CD4-positive, alpha-beta T cell (primary cell): ENCODE measurements around the gene TENM4. TPM values are rescaled to one million over a fixed set of nuclear protein-coding genes. Genes with fewer than 3 reads are reported as not detected.

Source experiments
- ATAC-seq: fragments of 200-7000 bp; cut with Tn5 transposase; one replicate; pipeline ENCODE4 v1.10.0; 2022; ENCODE audit warnings: mild to moderate bottlenecking; ENCODE audit not compliant: poor library complexity
- CTCF ChIA-PET: fragments of 350-600 bp; sonication (Branson Sonifier 250); formaldehyde crosslinking; loops from one replicate; lab custom pipeline; 2021; ENCODE audit warnings: antibody characterized with exemption, inconsistent platforms; lab: Charles Lee
- POLR2A ChIA-PET: fragments of 350-600 bp; sonication (Branson Sonifier 250); formaldehyde crosslinking; loops from one replicate; lab custom pipeline; 2021; ENCODE audit warnings: antibody characterized with exemption, inconsistent platforms; lab: Charles Lee
- DNase-seq, 14 experiments: peaks; one replicate each; pipeline ENCODE4 v3.0.0-alpha.2; 2013 to 2020; ENCODE audit warnings: mixed read lengths in 2 of 14
- H3K27ac ChIP-seq, 2 donors: one replicate each; pipeline versions ENCODE4 v1.5.1 to v1.7.0; 2013; ENCODE audit warnings: low read length in 2 of 2, low read depth in 1 of 2, mild to moderate bottlenecking in 1 of 2
- H3K27me3 ChIP-seq, 2 experiments: 1 replicate in 1 of 2; 2 replicates in 1 of 2; pipeline versions ENCODE4 v1.6.1 to v1.7.0; 2013; ENCODE audit warnings: low read length in 2 of 2, control low read depth in 1 of 2, mild to moderate bottlenecking in 1 of 2, moderate library complexity in 1 of 2; ENCODE audit not compliant: insufficient read depth in 2 of 2, control insufficient read depth in 1 of 2
- H3K36me3 ChIP-seq: one replicate; pipeline ENCODE4 v1.6.1; 2013; ENCODE audit warnings: low read length, control low read depth; ENCODE audit not compliant: insufficient read depth
- H3K4me1 ChIP-seq: one replicate; pipeline ENCODE4 v1.6.1; 2013; ENCODE audit warnings: low read length, control low read depth; ENCODE audit not compliant: insufficient read depth
- H3K4me3 ChIP-seq: one replicate; pipeline ENCODE4 v1.5.1; 2013; ENCODE audit warnings: mild to moderate bottlenecking, low read length, moderate library complexity
- H3K9me3 ChIP-seq, 2 experiments: 1 replicate in 1 of 2; 2 replicates in 1 of 2; pipeline versions ENCODE4 v1.6.1 to v1.7.0; 2013; ENCODE audit warnings: low read length in 2 of 2, mild to moderate bottlenecking in 2 of 2, control low read depth in 1 of 2, moderate library complexity in 1 of 2; ENCODE audit not compliant: control insufficient read depth in 1 of 2, insufficient read depth in 1 of 2
- H3K27ac Mint-ChIP-seq: one replicate; pipeline ENCODE4 v1.8.0; 2020; ENCODE audit warnings: mixed read lengths
- H3K27me3 Mint-ChIP-seq: one replicate; pipeline ENCODE4 v1.8.0; 2021; ENCODE audit warnings: mixed read lengths
- H3K36me3 Mint-ChIP-seq: one replicate; pipeline ENCODE4 v1.8.0; 2021; ENCODE audit warnings: low read depth, mixed read lengths
- H3K4me1 Mint-ChIP-seq: one replicate; pipeline ENCODE4 v1.8.0; 2021; ENCODE audit warnings: low read depth, mixed read lengths
- H3K4me3 Mint-ChIP-seq: one replicate; pipeline ENCODE4 v1.8.0; 2020; ENCODE audit warnings: mild to moderate bottlenecking, mixed read lengths
- H3K9me3 Mint-ChIP-seq: one replicate; pipeline ENCODE4 v1.8.0; 2020; ENCODE audit warnings: mixed read lengths
- intact Hi-C, 2 experiments: fragments of 100-400 bp; cut with DNase I in 1 of 2; cut with micrococcal nuclease in 1 of 2; formaldehyde crosslinking; loops; one replicate each; pipeline versions ENCODE4 v1.15.1 to v1.9.0; 2023 to 2025; cut with DNase I, micrococcal nuclease
- total RNA-seq, 174 experiments: library from RNA in 2 of 174; stranded (reverse) in 2 of 174; gene quantifications; one replicate each; pipeline ENCODE4 v1.2.3 and lab custom pipeline; 2021 to 2026
- TF ChIP-seq, protein P1 (sequence below): fragments of 200-600 bp; IDR thresholded peaks from one replicate; pipeline ENCODE4 v1.8.0; 2022; ENCODE audit warnings: antibody characterized with exemption, mild to moderate bottlenecking

TENM4 gene
- total RNA-seq, 2 experiments from 2014 or later: 0.22 to 0.31 TPM

DNA sequence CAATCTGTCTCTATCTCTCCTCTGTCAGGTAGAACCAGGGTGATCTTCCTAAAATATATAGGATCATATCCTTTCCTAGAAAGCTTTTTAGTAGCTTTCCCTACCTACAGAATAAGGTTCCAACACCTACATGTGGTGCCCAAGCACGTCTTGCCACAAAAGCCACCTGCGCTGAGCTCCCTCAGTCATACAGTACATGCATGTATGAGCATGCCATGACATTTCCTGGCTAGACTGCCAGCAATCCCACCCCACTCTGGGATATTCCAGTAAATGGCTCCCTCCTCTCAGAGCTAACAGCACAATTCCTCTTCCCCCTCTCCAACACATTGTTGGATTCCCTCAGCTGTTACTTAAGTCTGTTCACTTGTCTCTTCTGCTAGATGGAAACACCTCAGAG lies 398.0 kb downstream of the TENM4 start:
- no peaks in the 10 kb centered on the region for H3K4me1 ChIP-seq
- CTCF ChIA-PET: no interaction called here

DNA sequence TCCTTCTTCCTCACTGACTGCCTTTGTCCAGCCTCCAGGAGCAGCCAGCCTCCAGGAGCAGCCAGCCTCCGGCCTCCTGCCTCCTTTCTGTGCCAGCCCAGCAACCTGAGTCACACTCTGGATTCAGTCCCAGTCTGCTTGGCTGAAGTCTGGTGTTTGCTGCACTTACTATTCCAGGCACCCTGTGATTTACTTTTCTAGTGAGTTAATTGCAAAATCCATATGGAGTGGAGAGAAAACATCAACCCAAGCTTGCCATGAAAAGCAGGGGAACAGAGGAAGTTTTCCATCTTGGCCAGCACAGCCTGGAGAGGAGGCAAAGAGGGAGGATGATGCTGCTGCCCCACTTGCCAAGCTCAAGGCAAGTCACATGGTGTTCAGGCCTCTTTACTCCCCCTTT lies 400.5 kb downstream of the TENM4 start:
- Mint-ChIP-seq H3K27me3 (peaks cover 17% of the 10 kb centered on the region), H3K4me1 (no peaks in the 10 kb centered on the region), H3K27ac (no peak overlapping the region), H3K4me3 (no peak overlapping the region), H3K36me3 (no peaks in the 10 kb centered on the region), H3K9me3 (no peaks in the 10 kb centered on the region)
- CTCF ChIA-PET: no interaction called here
- Histone ChIP-seq H3K4me3 (no peak overlapping the region), H3K27me3 (peaks cover 3 to 8% of the 10 kb centered on the region in 2 experiments), H3K9me3 (no peaks in the 10 kb centered on the region), H3K27ac (no peak overlapping the region), H3K4me1 (no peaks in the 10 kb centered on the region), H3K36me3 (no peaks in the 10 kb centered on the region)
- POLR2A ChIA-PET: no interaction called here
- TF ChIP-seq, protein P1, sequence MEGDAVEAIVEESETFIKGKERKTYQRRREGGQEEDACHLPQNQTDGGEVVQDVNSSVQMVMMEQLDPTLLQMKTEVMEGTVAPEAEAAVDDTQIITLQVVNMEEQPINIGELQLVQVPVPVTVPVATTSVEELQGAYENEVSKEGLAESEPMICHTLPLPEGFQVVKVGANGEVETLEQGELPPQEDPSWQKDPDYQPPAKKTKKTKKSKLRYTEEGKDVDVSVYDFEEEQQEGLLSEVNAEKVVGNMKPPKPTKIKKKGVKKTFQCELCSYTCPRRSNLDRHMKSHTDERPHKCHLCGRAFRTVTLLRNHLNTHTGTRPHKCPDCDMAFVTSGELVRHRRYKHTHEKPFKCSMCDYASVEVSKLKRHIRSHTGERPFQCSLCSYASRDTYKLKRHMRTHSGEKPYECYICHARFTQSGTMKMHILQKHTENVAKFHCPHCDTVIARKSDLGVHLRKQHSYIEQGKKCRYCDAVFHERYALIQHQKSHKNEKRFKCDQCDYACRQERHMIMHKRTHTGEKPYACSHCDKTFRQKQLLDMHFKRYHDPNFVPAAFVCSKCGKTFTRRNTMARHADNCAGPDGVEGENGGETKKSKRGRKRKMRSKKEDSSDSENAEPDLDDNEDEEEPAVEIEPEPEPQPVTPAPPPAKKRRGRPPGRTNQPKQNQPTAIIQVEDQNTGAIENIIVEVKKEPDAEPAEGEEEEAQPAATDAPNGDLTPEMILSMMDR: no peak
- DNase-seq (no peak), ATAC-seq (no peak)
- intact Hi-C loops: no loop called here

More for the DNA sequence above, 398.0 kb downstream of the TENM4 start:
- no peaks in the 10 kb centered on the region for H3K36me3 ChIP-seq
- DNase-seq: no peak
- H3K27ac Mint-ChIP-seq: no peak overlapping the region
- ATAC-seq: no peak
- H3K4me3 Mint-ChIP-seq: no peak overlapping the region
- no peak overlapping the region for H3K27ac ChIP-seq
- TF ChIP-seq, protein P1: no peak
- H3K9me3 ChIP-seq: no peaks in the 10 kb centered on the region
- H3K27me3 ChIP-seq: peaks cover 3 to 8% of the 10 kb centered on the region in 2 experiments
- H3K9me3 Mint-ChIP-seq: no peaks in the 10 kb centered on the region
- H3K27me3 Mint-ChIP-seq: peaks cover 16% of the 10 kb centered on the region
- no peak overlapping the region for H3K4me3 ChIP-seq
- no peaks in the 10 kb centered on the region for H3K36me3 Mint-ChIP-seq
- POLR2A ChIA-PET: no interaction called here
- no peaks in the 10 kb centered on the region for H3K4me1 Mint-ChIP-seq
- intact Hi-C loops: no loop called here

DNA sequence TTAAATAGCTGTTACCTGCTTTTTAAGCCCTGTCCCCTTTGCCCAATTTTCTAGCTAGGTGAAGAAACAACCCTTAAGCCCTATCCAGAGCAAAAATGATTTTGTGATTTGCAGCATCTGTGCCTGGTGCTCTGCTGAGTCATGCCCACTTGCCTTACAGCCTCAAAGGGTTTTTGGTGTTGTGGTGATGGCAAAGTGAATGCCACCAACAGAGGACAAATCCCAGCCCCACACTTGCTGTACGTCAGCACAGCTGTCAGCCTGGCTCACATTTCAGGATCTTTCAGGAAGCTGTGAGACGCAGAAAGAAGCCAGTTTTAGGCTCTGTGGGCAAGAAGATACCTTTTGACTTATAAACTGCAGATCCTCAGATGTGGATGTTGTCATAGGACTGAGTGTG lies 401.7 kb downstream of the TENM4 start:
- H3K36me3 ChIP-seq: no peaks in the 10 kb centered on the region
- peaks cover under 1 to 9% of the 10 kb centered on the region in 2 experiments for H3K27me3 ChIP-seq
- TF ChIP-seq, protein P1: no peak
- no peak overlapping the region for H3K4me3 ChIP-seq
- no peak overlapping the region for H3K4me3 Mint-ChIP-seq
- peaks cover 17% of the 10 kb centered on the region for H3K27me3 Mint-ChIP-seq
- no peaks in the 10 kb centered on the region for H3K4me1 ChIP-seq
- no peak for ATAC-seq
- H3K27ac Mint-ChIP-seq: no peak overlapping the region
- POLR2A ChIA-PET: no interaction called here
- CTCF ChIA-PET: no interaction called here
- no peak overlapping the region for H3K27ac ChIP-seq
- intact Hi-C loops: no loop called here
- no peaks in the 10 kb centered on the region for H3K9me3 ChIP-seq
- H3K4me1 Mint-ChIP-seq: no peaks in the 10 kb centered on the region
- no peaks in the 10 kb centered on the region for H3K9me3 Mint-ChIP-seq
- no peaks in the 10 kb centered on the region for H3K36me3 Mint-ChIP-seq
- no peak for DNase-seq
